ENCODE data around the gene ACTMAP. TPM values are rescaled to one million over a fixed set of nuclear protein-coding genes. Genes with fewer than 3 reads are reported as not detected.

The ACTMAP gene
- total RNA-seq, 3 donors from 2014 or later (not counting 1 experiment from before 2014, with no cell fraction given), result 5.9 to 9.6 (median 8.2) TPM

DNA sequence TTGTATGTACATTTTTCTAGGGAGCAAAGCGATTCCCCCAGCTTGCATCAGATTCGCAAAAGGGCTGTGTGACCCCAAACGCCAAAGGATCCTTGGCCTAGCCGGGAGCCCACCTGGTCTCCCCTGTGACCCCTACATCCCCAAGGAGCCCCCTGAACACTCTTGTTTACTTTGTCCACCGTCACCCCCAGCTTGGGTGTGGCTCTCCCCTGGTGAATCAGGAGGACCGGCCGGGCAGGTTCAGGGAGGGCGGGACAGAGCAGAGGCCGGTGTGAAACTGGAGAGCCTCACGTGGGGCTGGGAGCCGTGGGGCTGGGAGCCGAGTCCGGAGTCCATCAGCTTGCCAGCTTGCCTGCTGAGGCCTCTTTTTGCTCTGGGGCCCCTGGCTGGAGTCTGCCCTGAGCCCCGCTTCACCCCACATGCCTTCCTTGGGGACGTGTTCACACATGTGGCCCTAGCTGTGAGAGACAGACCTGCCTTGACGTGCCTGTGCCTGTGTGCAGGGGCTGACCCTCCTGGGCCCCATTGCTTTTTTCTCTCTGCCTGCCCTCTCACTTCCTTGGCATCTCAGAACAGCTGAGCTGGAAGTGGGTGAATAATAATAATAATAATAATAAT lies 31.4 kb downstream of the ACTMAP start:
- WGBS (ENCODE audit: insufficient coverage), result 42% methylated on average over 16 of the region's 16 CpGs
- ATAC-seq, result no peak

DNA sequence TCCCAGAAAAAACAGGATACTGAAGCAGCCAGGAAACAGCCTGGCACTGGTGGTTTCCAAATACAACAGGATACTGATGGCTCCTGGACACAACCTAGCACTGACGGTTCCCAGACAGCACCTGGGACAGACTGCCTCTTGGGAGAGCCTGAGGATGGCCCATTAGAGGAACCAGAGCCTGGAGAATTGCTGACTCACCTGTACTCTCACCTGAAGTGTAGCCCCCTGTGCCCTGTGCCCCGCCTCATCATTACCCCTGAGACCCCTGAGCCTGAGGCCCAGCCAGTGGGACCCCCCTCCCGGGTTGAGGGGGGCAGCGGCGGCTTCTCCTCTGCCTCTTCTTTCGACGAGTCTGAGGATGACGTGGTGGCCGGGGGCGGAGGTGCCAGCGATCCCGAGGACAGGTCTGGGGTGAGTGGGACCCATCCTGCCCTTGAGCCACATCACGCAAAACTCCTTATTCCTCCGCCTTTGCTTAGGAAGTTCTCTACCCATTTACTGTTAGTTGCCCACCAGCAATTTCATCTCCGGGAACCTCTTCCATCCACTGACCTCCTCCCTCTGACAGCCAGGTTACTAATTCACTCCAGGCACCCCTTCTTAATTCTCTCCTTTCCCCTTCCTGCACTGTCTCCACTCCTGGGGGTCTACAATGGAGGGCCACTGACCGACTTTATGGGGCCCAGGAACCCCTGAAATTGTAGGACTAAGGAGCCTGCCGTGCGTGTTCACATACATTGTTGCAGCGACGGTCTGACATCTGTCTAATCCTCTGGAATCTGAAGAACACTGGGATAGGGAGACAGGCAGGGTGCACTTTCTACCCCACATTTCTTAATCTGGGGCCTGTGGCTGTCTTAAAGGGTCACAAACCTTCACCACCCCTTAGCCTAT lies 32.1 kb downstream of the ACTMAP start:
- Mint-ChIP-seq H3K4me3 (peak overlapping the region; percentile 94), H3K27ac (peak overlapping the region; percentile 99), H3K27me3 (ENCODE audit: low read depth in 2 of 2) (no peaks in the 10 kb centered on the region), H3K36me3 (no peaks in the 10 kb centered on the region), H3K4me1 (peaks cover 60 to 67% of the 10 kb centered on the region in 2 donors), H3K9me3 (no peaks in the 10 kb centered on the region)
- Histone ChIP-seq H3K27me3 (ENCODE audit: control insufficient read depth, insufficient read depth, low read length) (no peaks in the 10 kb centered on the region), H3K9me3 (ENCODE audit: control insufficient read depth, insufficient read depth, low read length) (no peaks in the 10 kb centered on the region), H3K4me3 (ENCODE audit: low read length) (peak overlapping the region; percentile 83), H3K36me3 (ENCODE audit: control insufficient read depth, insufficient read depth, low read length) (no peaks in the 10 kb centered on the region), H3K4me1 (ENCODE audit: control insufficient read depth, insufficient read depth, low read length) (peaks cover 64% of the 10 kb centered on the region), H3K27ac (ENCODE audit: low read length) (peak overlapping the region; percentile 92)
- WGBS (ENCODE audit: insufficient coverage), result 78% methylated on average over 20 of the region's 20 CpGs
- ATAC-seq (no peak), DNase-seq (no peak)
- intact Hi-C loops (cut with micrococcal nuclease), result loop anchor here (2.0 to 5.0 kb wide), 2 partner anchors 46 to 81 kb away; partner anchors contain the start of gene EGLN2
- TF ChIP-seq, protein P1, sequence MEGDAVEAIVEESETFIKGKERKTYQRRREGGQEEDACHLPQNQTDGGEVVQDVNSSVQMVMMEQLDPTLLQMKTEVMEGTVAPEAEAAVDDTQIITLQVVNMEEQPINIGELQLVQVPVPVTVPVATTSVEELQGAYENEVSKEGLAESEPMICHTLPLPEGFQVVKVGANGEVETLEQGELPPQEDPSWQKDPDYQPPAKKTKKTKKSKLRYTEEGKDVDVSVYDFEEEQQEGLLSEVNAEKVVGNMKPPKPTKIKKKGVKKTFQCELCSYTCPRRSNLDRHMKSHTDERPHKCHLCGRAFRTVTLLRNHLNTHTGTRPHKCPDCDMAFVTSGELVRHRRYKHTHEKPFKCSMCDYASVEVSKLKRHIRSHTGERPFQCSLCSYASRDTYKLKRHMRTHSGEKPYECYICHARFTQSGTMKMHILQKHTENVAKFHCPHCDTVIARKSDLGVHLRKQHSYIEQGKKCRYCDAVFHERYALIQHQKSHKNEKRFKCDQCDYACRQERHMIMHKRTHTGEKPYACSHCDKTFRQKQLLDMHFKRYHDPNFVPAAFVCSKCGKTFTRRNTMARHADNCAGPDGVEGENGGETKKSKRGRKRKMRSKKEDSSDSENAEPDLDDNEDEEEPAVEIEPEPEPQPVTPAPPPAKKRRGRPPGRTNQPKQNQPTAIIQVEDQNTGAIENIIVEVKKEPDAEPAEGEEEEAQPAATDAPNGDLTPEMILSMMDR (IDR thresholded peaks at IDR 0.05), result no peak

More for the DNA sequence above, 31.4 kb downstream of the ACTMAP start:
- peak overlapping the region; percentile 16 for H3K27ac ChIP-seq (ENCODE audit: low read length)
- no peaks in the 10 kb centered on the region for H3K9me3 ChIP-seq (ENCODE audit: control insufficient read depth, insufficient read depth, low read length)
- peaks cover 61% of the 10 kb centered on the region for H3K4me1 ChIP-seq (ENCODE audit: control insufficient read depth, insufficient read depth, low read length)
- Mint-ChIP-seq H3K4me3 (peak overlapping the region; percentile 94), H3K27me3 (ENCODE audit: low read depth in 2 of 2) (no peaks in the 10 kb centered on the region), H3K9me3 (no peaks in the 10 kb centered on the region), H3K36me3 (no peaks in the 10 kb centered on the region), H3K4me1 (peaks cover 62 to 70% of the 10 kb centered on the region in 2 donors), H3K27ac (peak overlapping the region; percentile 99)
- H3K4me3 ChIP-seq (ENCODE audit: low read length), result no peak overlapping the region
- peak in 1 of 2 donors; percentile 21 for DNase-seq
- intact Hi-C loops (cut with micrococcal nuclease), result loop anchor here (5.0 kb wide), 1 partner anchor 47 kb away; no protein-coding TSS in a partner anchor
- no peaks in the 10 kb centered on the region for H3K27me3 ChIP-seq (ENCODE audit: control insufficient read depth, insufficient read depth, low read length)
- TF ChIP-seq, protein P1 (IDR thresholded peaks at IDR 0.05), result no peak
- peaks cover 3% of the 10 kb centered on the region for H3K36me3 ChIP-seq (ENCODE audit: control insufficient read depth, insufficient read depth, low read length)

DNA sequence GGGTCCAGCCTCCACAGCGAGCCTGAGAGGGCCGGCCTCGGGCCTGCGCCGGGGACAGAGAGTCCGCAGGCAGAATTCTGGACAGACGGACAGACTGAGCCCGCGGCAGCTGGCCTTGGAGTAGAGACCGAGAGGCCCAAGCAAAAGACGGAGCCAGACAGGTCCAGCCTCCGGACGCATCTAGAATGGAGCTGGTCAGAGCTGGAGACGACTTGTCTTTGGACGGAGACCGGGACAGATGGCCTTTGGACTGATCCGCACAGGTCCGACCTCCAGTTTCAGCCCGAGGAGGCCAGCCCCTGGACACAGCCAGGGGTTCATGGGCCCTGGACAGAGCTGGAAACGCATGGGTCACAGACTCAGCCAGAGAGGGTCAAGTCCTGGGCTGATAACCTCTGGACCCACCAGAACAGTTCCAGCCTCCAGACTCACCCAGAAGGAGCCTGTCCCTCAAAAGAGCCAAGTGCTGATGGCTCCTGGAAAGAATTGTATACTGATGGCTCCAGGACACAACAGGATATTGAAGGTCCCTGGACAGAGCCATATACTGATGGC lies 32.9 kb downstream of the ACTMAP start:
- WGBS (ENCODE audit: insufficient coverage), result 5% methylated on average over 20 of the region's 20 CpGs
- peak overlapping the region; percentile 83 for H3K4me3 ChIP-seq (ENCODE audit: low read length)
- H3K9me3 ChIP-seq (ENCODE audit: control insufficient read depth, insufficient read depth, low read length), result no peaks in the 10 kb centered on the region
- H3K27ac ChIP-seq (ENCODE audit: low read length), result peak overlapping the region; percentile 92
- no peaks in the 10 kb centered on the region for H3K36me3 ChIP-seq (ENCODE audit: control insufficient read depth, insufficient read depth, low read length)
- H3K27me3 ChIP-seq (ENCODE audit: control insufficient read depth, insufficient read depth, low read length), result no peaks in the 10 kb centered on the region
- intact Hi-C loops (cut with micrococcal nuclease), result loop anchor here (2.0 to 5.0 kb wide), 2 partner anchors 45 to 81 kb away; partner anchors contain the start of gene EGLN2
- no peaks in the 10 kb centered on the region for H3K27me3 Mint-ChIP-seq (ENCODE audit: low read depth in 2 of 2)
- TF ChIP-seq, protein P1 (IDR thresholded peaks at IDR 0.05), result no peak
- ATAC-seq (no peak), DNase-seq (peak in 1 of 2 donors; percentile 33)
- peak overlapping the region; percentile 78 for H3K4me3 Mint-ChIP-seq
- H3K4me1 Mint-ChIP-seq, result peaks cover 56 to 66% of the 10 kb centered on the region in 2 donors
- H3K27ac Mint-ChIP-seq, result peak overlapping the region; percentile 99
- peaks cover 64% of the 10 kb centered on the region for H3K4me1 ChIP-seq (ENCODE audit: control insufficient read depth, insufficient read depth, low read length)
- H3K9me3 Mint-ChIP-seq, result no peaks in the 10 kb centered on the region
- H3K36me3 Mint-ChIP-seq, result no peaks in the 10 kb centered on the region
